HCT116 (cell line): ENCODE measurements around the gene PRKN. TPM values are rescaled to one million over a fixed set of nuclear protein-coding genes. Genes with fewer than 3 reads are reported as not detected.

Experiments used
- ATAC-seq: fragments of 200-7000 bp; cut with Tn5 transposase; 2 replicates; pipeline ENCODE4 v1.9.1; 2020; ENCODE audit warnings: mild to moderate bottlenecking, moderate library complexity
- BruUV-seq: library from RNA; stranded (reverse); fragments of 400-500 nt; replicated peaks from 2 replicates; lab custom pipeline; 2021; lab: Mats Ljungman, UMichigan
- CTCF ChIA-PET: fragments of 300-600 bp; sonication (Branson Sonifier 250); formaldehyde crosslinking; loops from one replicate; lab custom pipeline; 2021; ENCODE audit warnings: antibody characterized with exemption; lab: Charles Lee
- POLR2A ChIA-PET: fragments of 300-600, 350-600 bp; sonication (Branson Sonifier 250); formaldehyde crosslinking; loops from one replicate; lab custom pipeline; 2021; ENCODE audit warnings: antibody characterized with exemption; lab: Charles Lee
- RAD21 ChIA-PET, 2 experiments: fragments of 300-600 bp; sonication (Branson Sonifier 250); formaldehyde crosslinking; loops; one replicate each; lab custom pipeline; 2023; ENCODE audit warnings: low total read pairs in 2 of 2; ENCODE audit not compliant: uncharacterized antibody in 2 of 2, unreplicated experiment in 2 of 2, low non-redundant PET in 1 of 2; lab: Charles Lee
- DNase-seq: peaks from one replicate; pipeline ENCODE4 v3.0.0-alpha.2; 2010; ENCODE audit warnings: low read depth, low spot score
- H2AFZ ChIP-seq: fragments of 200-600 bp; shearing (Covaris generic), sonication (generic); 2 replicates; pipeline ENCODE4 v1.6.1; 2017; ENCODE audit warnings: low read depth, mixed run types, mixed read lengths, antibody characterized with exemption, low read length; ENCODE audit not compliant: poor library complexity, severe bottlenecking
- H3K27ac ChIP-seq: 2 replicates; pipeline ENCODE4 v1.5.1; 2012; ENCODE audit warnings: low read depth, low read length
- H3K27me3 ChIP-seq: fragments of 200-600 bp; sonication (generic); 2 replicates; pipeline ENCODE4 v1.6.1; 2016; ENCODE audit warnings: mixed run types, low read length, mixed read lengths; ENCODE audit not compliant: insufficient read depth
- H3K36me3 ChIP-seq, 2 experiments: fragments of 200-500 bp in 1 of 2; fragments of 200-600 bp in 1 of 2; sonication (Bioruptor generic) in 1 of 2; sonication (generic) in 1 of 2; 2 replicates each; pipeline versions ENCODE4 v1.5.1 to v1.6.1; 2014 to 2016; ENCODE audit warnings: low read length in 2 of 2, inconsistent platforms in 1 of 2, mixed read lengths in 1 of 2, mixed run types in 1 of 2; ENCODE audit not compliant: insufficient read depth in 2 of 2, control insufficient read depth in 1 of 2
- H3K4me1 ChIP-seq, 2 experiments: fragments of 200-600 bp in 1 of 2; sonication (generic) in 1 of 2; 2 replicates each; pipeline versions ENCODE4 v1.5.1 to v1.6.1; 2012 to 2017; ENCODE audit warnings: low read length in 2 of 2, inconsistent platforms in 1 of 2, mild to moderate bottlenecking in 1 of 2, mixed read lengths in 1 of 2, mixed run types in 1 of 2, moderate library complexity in 1 of 2; ENCODE audit not compliant: insufficient read depth in 2 of 2, control insufficient read depth in 1 of 2
- H3K4me2 ChIP-seq: fragments of 200-600 bp; sonication (generic); 2 replicates; pipeline ENCODE4 v1.6.1; 2017; ENCODE audit warnings: mixed run types, low read length, mixed read lengths
- H3K4me3 ChIP-seq, 2 experiments: fragments of 200-600 bp in 1 of 2; sonication (generic) in 1 of 2; replicated peaks in 1 of 2; 2 replicates each; pipeline ENCODE4 v1.5.1; 2011 to 2016; ENCODE audit warnings: low read length in 2 of 2, control low read depth in 1 of 2, low read depth in 1 of 2, mild to moderate bottlenecking in 1 of 2, mixed read lengths in 1 of 2, mixed run types in 1 of 2
- H3K79me2 ChIP-seq: fragments of 200-600 bp; sonication (generic); 2 replicates; pipeline ENCODE4 v1.6.1; 2017; ENCODE audit warnings: mild to moderate bottlenecking, mixed run types, low read length, moderate library complexity, mixed read lengths; ENCODE audit not compliant: insufficient read depth
- H3K9ac ChIP-seq: fragments of 200-600 bp; sonication (generic); 2 replicates; pipeline ENCODE4 v1.6.1; 2016; ENCODE audit warnings: low read length, mixed read lengths
- H3K9me2 ChIP-seq: fragments of 200-600 bp; sonication (generic), shearing (Covaris generic); 2 replicates; pipeline ENCODE4 v1.6.1; 2017; ENCODE audit warnings: mixed run types, mild to moderate bottlenecking, moderate library complexity; ENCODE audit not compliant: insufficient read depth
- H3K9me3 ChIP-seq, 2 experiments: fragments of 200-500 bp in 1 of 2; fragments of 200-600 bp in 1 of 2; sonication (Bioruptor generic) in 1 of 2; sonication (generic) in 1 of 2; 2 replicates each; pipeline ENCODE4 v1.6.1; 2014 to 2017; ENCODE audit warnings: low read length in 2 of 2, mixed read lengths in 2 of 2, inconsistent platforms in 1 of 2, low read depth in 1 of 2, mild to moderate bottlenecking in 1 of 2, mixed run types in 1 of 2, moderate library complexity in 1 of 2; ENCODE audit not compliant: control insufficient read depth in 1 of 2, insufficient read depth in 1 of 2
- H4K20me1 ChIP-seq: fragments of 200-600 bp; sonication (generic), shearing (Covaris generic); 2 replicates; pipeline ENCODE4 v1.6.1; 2017; ENCODE audit warnings: mixed run types, mild to moderate bottlenecking, moderate library complexity; ENCODE audit not compliant: insufficient read depth
- CBX3 ChIP-seq: IDR thresholded peaks from 2 replicates; pipeline ENCODE4 v1.6.1; 2012; ENCODE audit warnings: low read depth
- CEBPB ChIP-seq: IDR thresholded peaks from 2 replicates; pipeline ENCODE4 v1.6.1; 2012; ENCODE audit warnings: low read depth
- EGR1 ChIP-seq: IDR thresholded peaks from 2 replicates; pipeline ENCODE4 v1.6.1; 2012; ENCODE audit warnings: low read depth
- EZH2 ChIP-seq: fragments of 200-600 bp; sonication (generic); IDR thresholded peaks from 2 replicates; pipeline ENCODE4 v1.6.1; 2017; ENCODE audit warnings: antibody characterized with exemption, mixed run types
- EZH2phosphoT487 ChIP-seq: fragments of 200-600 bp; IDR thresholded peaks from 2 replicates; pipeline ENCODE4 v1.6.1; 2018; ENCODE audit warnings: antibody characterized with exemption, borderline replicate concordance
- JUND ChIP-seq: IDR thresholded peaks from 2 replicates; pipeline ENCODE4 v1.6.1; 2012
- POLR2A ChIP-seq: IDR thresholded peaks from 2 replicates; pipeline ENCODE4 v1.7.0; 2011; ENCODE audit warnings: borderline replicate concordance; ENCODE audit not compliant: insufficient read depth, insufficient read length; ENCODE audit errors: extremely low read depth
- SIN3A ChIP-seq: IDR thresholded peaks from 2 replicates; pipeline ENCODE4 v1.6.1; 2012; ENCODE audit warnings: low read depth
- TCF7L2 ChIP-seq: IDR thresholded peaks from 2 replicates; pipeline ENCODE4 v1.7.0; 2011; ENCODE audit warnings: borderline replicate concordance, inconsistent platforms; ENCODE audit not compliant: insufficient read depth, insufficient read length; ENCODE audit errors: extremely low read depth
- ZFX ChIP-seq: fragments of 450-650 bp; IDR thresholded peaks from 2 replicates; pipeline ENCODE4 v1.6.1; 2017
- intact Hi-C: fragments of 100-400 bp; cut with micrococcal nuclease; formaldehyde crosslinking; loops from 2 replicates; pipeline ENCODE4 v1.10.0; 2022
- total RNA-seq: library from RNA; stranded (reverse); gene quantifications from one replicate; pipeline ENCODE4 v1.2.1, GENCODE V29; 2021; ENCODE audit not compliant: unreplicated experiment
- TF ChIP-seq, protein P1 (sequence below): IDR thresholded peaks from 2 replicates; pipeline ENCODE4 v1.6.1; 2012
- TF ChIP-seq, protein P2 (sequence below), 3 experiments: fragments of 200-600 bp in 1 of 3; sonication (generic) in 1 of 3; IDR thresholded peaks in 2 of 3; conservative IDR thresholded peaks in 1 of 3; 2 replicates each; pipeline ENCODE4 v1.5.1; 2012 to 2017; ENCODE audit warnings: low read depth in 2 of 3, low read length in 2 of 3, antibody characterized with exemption in 1 of 3, borderline replicate concordance in 1 of 3, control low read depth in 1 of 3, mild to moderate bottlenecking in 1 of 3, mixed read lengths in 1 of 3, mixed run types in 1 of 3, moderate library complexity in 1 of 3; ENCODE audit not compliant: insufficient read depth in 1 of 3
- TF ChIP-seq, protein P3 (sequence below): IDR thresholded peaks from 2 replicates; pipeline ENCODE4 v1.6.1; 2012; ENCODE audit warnings: low read depth

Gene PRKN
- total RNA-seq, 1 experiment from 2014 or later, result 2.6 TPM

DNA sequence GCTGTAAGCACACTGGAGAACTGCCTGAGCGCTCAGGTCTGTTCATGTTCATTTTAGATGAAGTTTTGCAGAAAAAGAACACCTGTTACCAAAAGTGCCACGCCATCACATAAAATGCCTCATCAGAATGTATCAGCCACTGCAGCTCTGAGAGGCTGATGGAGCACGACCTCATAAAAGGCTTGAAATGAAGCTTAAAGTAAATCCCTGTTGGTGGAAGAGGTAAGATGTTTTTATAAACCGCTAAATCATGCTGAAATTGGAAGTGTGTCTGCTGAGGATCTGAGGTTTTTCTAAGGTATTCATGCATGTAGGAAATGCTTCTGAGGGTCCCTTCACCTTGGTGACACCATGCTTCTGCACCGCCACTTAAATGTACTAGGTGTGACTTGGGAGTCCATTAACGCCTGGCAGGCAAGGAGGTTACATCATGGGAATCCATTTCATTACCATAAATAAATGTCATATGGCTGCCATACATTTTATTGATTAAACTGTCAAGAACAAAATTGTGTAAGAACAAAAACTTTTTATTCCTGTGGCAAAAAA, 1090.6 kb downstream of the PRKN start:
- ChIA-PET POLR2A (no interaction called here), CTCF (no interaction called here), RAD21 (no interaction called here)
- Histone ChIP-seq H4K20me1 (no peaks in the 10 kb centered on the region), H3K4me1 (no peaks in the 10 kb centered on the region), H3K36me3 (no peaks in the 10 kb centered on the region), H3K79me2 (no peaks in the 10 kb centered on the region), H3K9me3 (no peaks in the 10 kb centered on the region), H3K4me2 (no peak overlapping the region), H3K27ac (no peak overlapping the region), H3K9ac (no peak overlapping the region), H3K27me3 (no peaks in the 10 kb centered on the region), H3K4me3 (no peak overlapping the region), H2AFZ (no peak overlapping the region), H3K9me2 (no peaks in the 10 kb centered on the region)
- no peak for ATAC-seq
- no peak for TF ChIP-seq CBX3
- TF ChIP-seq ZFX, result no peak
- TF ChIP-seq CEBPB, result no peak
- no peak for TF ChIP-seq JUND
- TF ChIP-seq, protein P1, sequence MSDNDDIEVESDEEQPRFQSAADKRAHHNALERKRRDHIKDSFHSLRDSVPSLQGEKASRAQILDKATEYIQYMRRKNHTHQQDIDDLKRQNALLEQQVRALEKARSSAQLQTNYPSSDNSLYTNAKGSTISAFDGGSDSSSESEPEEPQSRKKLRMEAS, result no peak
- TF ChIP-seq, protein P2, sequence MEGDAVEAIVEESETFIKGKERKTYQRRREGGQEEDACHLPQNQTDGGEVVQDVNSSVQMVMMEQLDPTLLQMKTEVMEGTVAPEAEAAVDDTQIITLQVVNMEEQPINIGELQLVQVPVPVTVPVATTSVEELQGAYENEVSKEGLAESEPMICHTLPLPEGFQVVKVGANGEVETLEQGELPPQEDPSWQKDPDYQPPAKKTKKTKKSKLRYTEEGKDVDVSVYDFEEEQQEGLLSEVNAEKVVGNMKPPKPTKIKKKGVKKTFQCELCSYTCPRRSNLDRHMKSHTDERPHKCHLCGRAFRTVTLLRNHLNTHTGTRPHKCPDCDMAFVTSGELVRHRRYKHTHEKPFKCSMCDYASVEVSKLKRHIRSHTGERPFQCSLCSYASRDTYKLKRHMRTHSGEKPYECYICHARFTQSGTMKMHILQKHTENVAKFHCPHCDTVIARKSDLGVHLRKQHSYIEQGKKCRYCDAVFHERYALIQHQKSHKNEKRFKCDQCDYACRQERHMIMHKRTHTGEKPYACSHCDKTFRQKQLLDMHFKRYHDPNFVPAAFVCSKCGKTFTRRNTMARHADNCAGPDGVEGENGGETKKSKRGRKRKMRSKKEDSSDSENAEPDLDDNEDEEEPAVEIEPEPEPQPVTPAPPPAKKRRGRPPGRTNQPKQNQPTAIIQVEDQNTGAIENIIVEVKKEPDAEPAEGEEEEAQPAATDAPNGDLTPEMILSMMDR (IDR thresholded peaks at IDR 0.05 in 2 of 3, conservative IDR thresholded peaks at IDR 0.05 in 1 of 3; ENCODE audit: borderline replicate concordance in 1 of 3, insufficient read depth in 1 of 3, low read depth in 2 of 3, low read length in 2 of 3), result no peak
- TF ChIP-seq EGR1, result no peak
- no peak for TF ChIP-seq SIN3A
- TF ChIP-seq EZH2, result no peak
- TF ChIP-seq TCF7L2, result no peak
- TF ChIP-seq, protein P3, sequence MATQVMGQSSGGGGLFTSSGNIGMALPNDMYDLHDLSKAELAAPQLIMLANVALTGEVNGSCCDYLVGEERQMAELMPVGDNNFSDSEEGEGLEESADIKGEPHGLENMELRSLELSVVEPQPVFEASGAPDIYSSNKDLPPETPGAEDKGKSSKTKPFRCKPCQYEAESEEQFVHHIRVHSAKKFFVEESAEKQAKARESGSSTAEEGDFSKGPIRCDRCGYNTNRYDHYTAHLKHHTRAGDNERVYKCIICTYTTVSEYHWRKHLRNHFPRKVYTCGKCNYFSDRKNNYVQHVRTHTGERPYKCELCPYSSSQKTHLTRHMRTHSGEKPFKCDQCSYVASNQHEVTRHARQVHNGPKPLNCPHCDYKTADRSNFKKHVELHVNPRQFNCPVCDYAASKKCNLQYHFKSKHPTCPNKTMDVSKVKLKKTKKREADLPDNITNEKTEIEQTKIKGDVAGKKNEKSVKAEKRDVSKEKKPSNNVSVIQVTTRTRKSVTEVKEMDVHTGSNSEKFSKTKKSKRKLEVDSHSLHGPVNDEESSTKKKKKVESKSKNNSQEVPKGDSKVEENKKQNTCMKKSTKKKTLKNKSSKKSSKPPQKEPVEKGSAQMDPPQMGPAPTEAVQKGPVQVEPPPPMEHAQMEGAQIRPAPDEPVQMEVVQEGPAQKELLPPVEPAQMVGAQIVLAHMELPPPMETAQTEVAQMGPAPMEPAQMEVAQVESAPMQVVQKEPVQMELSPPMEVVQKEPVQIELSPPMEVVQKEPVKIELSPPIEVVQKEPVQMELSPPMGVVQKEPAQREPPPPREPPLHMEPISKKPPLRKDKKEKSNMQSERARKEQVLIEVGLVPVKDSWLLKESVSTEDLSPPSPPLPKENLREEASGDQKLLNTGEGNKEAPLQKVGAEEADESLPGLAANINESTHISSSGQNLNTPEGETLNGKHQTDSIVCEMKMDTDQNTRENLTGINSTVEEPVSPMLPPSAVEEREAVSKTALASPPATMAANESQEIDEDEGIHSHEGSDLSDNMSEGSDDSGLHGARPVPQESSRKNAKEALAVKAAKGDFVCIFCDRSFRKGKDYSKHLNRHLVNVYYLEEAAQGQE, result no peak
- no peak for TF ChIP-seq EZH2phosphoT487
- TF ChIP-seq POLR2A, result no peak
- intact Hi-C loops, result no loop called here
- no TSS peak for BruUV-seq
- DNase-seq, result no peak
